Epithelial cell of esophagus (primary cell): Measurements from ENCODE around the gene DHRS7.
A peak's percentile ranks its signal among the peaks of the same experiment; 100 is the strongest.

Source experiments
- DNase-seq: peaks from one replicate; pipeline ENCODE4 v3.0.0; 2010; ENCODE audit warnings: low read depth
- H3K4me3 ChIP-seq: 2 replicates; pipeline ENCODE4 v1.5.1; 2011; ENCODE audit warnings: mild to moderate bottlenecking, low read length, control low read depth
- CTCF ChIP-seq: IDR thresholded peaks from 2 replicates; pipeline ENCODE4 v1.5.1; 2011; ENCODE audit warnings: low read depth, mild to moderate bottlenecking, low read length, control low read depth, inconsistent platforms; ENCODE audit not compliant: insufficient read depth; ENCODE audit errors: missing control alignments

Gene DHRS7

GRCh38 chr14:60165547-60165876, 314 bp upstream of the DHRS7 start:
- no peak for DNase-seq
- TF ChIP-seq CTCF: no peak
- peak overlapping the region; percentile 86 for H3K4me3 ChIP-seq

GRCh38 chr14:60164404-60164711, 840 bp downstream of the DHRS7 start:
- no peak for DNase-seq
- TF ChIP-seq CTCF: no peak
- peak overlapping the region; percentile 86 for H3K4me3 ChIP-seq

GRCh38 chr14:60163693-60164092, 1.5 kb downstream of the DHRS7 start:
- no peak for TF ChIP-seq CTCF
- no peak for DNase-seq
- no peak overlapping the region for H3K4me3 ChIP-seq

GRCh38 chr14:60161196-60162107, 3.7 kb downstream of the DHRS7 start:
- DNase-seq: peak; percentile 67
- TF ChIP-seq CTCF: no peak
- H3K4me3 ChIP-seq: no peak overlapping the region

- DNase-seq: no peak
Measured at GRCh38 chr14:60160422-60160821, 4.8 kb downstream of the DHRS7 start.

GRCh38 chr14:60154671-60155070, 10.5 kb downstream of the DHRS7 start:
- no peak for DNase-seq
- no peak for TF ChIP-seq CTCF
- no peak overlapping the region for H3K4me3 ChIP-seq

More at GRCh38 chr14:60160422-60160821, 4.8 kb downstream of the DHRS7 start:
- H3K4me3 ChIP-seq: no peak overlapping the region
- TF ChIP-seq CTCF: no peak

GRCh38 chr14:60153991-60154390, 11.2 kb downstream of the DHRS7 start:
- no peak overlapping the region for H3K4me3 ChIP-seq
- TF ChIP-seq CTCF: no peak
- no peak for DNase-seq
